Heart left ventricle (tissue), 13 donors: ENCODE results near the gene EIF5A.

Source experiments
- CTCF ChIP-seq, 12 donors: fragments of 200-600 bp; sonication (generic) in 4 of 12; IDR thresholded peaks; one replicate each; pipeline versions ENCODE4 v1.5.0 to v1.8.0; 2018 to 2022; ENCODE audit warnings: antibody characterized with exemption in 12 of 12, mild to moderate bottlenecking in 5 of 12
- POLR2A ChIP-seq, 2 donors: fragments of 450-650 bp; IDR thresholded peaks; one replicate each; pipeline ENCODE4 v1.6.1; 2017; ENCODE audit warnings: antibody characterized with exemption in 2 of 2, mild to moderate bottlenecking in 2 of 2, moderate library complexity in 2 of 2
- donor health status: ischemic (EF 13 %, LVEDD 7.1; RV severe dilation, severe dysfunction).
- donor health status: DM: no; HTN: yes; CAD: no.
- donor health status: DM: no; HTN: no; CAD: no.
- donor health status: ischemic (EF 25% LVEDD 6.9; RV normal size, moderate dysfunction).
- donor health status: ischemic (EF 25% LVEDD 5.7; RV mildly dilated, moderate dysfunction).
- donor health status: ischemic (EF 35%, LVEDD 5.7; RV mildly dilated, moderate dysfunction).
- donor health status: nonischemic (EF 11% LVEDD 7.7; RV severe dilation, severe dysfunction).
- donor health status: DM: yes; HTN: yes; CAD: no.
- donor health status: PGD.
- donor health status: ischemic (EF 29% LVEDD 5.4; RV normal size, mild dysfunction).
- donor health status: nonischemic (EF 23%, LVEDD 6.1; RV moderate dilation, normal function).

DNA sequence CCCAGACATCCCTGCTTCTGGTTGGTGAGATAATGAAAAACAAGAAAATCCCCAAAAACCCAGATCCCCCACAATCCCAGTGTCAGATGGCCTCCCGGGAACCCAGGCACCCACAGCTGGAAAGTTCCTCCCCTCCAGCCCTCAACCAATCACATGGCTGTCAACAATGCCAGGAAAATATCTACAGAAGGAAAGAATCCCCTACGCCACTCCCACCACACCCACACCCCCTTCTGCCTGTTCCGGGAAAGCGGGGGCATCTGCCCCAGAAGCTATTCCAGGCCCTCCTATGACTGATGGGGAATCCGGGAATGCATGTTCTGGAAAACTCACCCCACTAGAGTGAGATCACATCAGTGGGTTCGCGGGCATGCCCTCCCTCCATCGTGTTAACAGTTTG is 49.3 kb downstream of the EIF5A start:
- TF ChIP-seq POLR2A (IDR thresholded peaks at IDR 0.05), result no peak
- TF ChIP-seq CTCF (IDR thresholded peaks at IDR 0.05), result no peak
